NCI-H1417 (cell line): ENCODE measurements around the gene RHOG.
A peak's percentile ranks its signal among the peaks of the same experiment; 100 is the strongest.
"Not testable (repeated sequence)": the region's sequence is repeated elsewhere in the genome, so short reads cannot be mapped to it uniquely, and the experiment has no call there.

Source experiments
- DNase-seq, 3 experiments: peaks; one replicate each; lab custom pipeline; 2025; lab: John Stamatoyannopoulos, UW

Gene RHOG

DNA sequence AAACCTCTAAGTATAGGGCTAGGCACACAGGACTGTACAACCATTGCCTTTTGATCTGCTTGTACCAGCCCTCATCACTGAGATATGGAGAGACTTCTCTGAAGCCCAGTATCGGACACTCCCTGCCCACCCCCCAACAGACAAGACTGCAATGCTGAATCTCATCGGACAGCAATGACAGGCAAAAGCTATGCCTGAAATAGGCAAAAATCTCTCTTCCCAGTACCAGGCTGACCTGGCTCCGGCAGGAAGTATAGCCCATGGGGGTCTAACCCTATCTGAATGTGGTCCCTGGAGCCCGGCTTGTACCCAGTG lies 6.5 kb downstream of the RHOG start:
- DNase-seq = no peak

DNA sequence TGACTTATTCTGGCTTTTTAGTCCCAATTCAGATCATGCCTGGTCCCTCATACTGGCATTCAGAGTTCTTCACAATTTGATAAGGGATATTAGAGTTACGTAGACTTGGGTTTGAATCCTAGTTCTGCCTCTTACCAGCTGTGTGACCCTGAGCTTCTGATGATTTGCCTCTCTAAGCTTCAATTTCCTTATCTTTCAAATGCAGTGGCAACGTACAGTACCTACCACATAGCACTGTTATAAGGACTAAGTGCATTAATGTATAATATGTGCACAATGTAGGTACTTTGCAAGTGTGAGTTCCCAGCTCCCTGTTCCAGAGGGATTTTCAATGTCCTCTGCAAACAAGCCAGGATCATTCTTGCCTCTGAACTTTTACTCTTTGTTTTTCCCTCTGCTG lies 7.3 kb downstream of the RHOG start:
- DNase-seq = no peak

DNA sequence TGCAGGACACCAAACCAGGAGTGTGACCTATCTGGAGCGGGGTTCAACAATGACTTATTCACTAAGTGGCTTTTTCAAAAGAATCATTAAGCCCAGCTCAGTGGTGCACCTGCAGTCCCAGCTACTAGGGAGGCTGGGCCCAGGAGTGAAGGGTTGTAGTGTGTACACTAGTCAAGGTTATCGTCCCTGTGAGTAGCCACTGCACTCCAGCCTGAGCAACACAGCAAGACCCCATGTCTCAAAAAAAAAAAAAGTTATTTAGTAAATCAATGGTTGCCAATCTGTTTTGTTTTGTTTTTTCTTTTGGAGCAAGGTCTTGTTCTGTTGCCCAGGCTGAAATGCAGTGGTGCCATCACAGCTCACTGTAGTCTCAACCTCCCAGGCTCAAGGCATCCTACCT lies 7.9 kb downstream of the RHOG start:
- DNase-seq = no peak

DNA sequence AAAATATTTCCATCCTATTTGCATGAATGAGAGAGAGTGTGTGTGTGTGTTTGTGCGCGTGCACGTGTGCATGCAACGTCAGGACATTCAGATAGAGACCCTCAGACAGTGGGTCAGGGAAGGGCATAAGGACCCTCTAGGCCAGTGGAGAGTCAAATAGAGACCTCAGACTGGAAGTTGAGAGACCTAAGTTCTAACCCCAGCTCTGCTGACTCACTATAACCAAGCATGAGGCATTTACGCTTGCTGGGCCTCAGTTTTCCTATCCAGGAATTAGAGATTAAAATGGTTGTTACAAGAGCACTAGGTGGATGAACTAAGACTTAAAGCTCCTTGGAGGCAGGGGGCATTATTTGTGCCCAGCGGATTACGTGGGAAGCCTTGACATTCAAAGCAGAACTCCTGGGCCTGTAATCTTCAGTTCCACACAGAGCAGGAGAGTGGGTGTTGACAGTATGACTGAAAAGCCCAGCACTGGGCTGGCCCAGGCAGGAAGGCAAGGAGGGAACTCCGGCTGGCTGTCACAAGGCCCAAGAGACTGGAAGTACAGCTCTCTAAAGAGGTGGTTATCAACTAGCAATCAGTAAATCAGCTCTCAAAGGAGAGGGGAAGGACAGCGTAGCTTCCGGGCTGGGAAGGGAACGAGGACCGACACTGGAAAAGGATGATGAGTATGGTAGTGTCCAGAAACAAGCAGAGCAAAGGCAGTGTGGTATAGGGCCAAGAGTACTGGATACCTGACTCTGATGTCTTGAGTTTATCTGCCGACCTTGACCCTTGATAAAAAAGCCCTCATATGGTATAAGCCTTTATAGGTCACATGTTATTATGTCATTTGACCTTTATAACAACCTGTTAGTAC lies 9.2 kb downstream of the RHOG start:
- DNase-seq = no peak

DNA sequence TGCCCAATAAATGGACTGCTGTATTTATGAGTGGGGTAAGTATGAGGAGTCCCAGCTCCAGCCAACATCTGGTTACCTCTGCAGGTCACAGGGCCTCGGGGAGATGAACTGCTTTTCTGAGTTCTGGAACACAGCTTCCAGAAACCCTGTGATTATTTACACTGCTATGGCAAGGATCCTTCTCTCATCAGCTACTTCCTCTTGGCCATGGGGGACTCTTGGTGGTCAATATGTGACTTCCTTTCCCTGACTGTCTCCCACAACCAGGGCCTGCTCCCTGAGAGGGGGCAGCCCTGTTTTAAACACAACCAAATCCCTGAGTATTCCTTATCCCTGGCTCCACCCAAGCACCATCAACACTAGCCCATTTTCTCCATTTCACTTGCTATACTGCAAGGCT lies 10.0 kb downstream of the RHOG start:
- no peak for DNase-seq

DNA sequence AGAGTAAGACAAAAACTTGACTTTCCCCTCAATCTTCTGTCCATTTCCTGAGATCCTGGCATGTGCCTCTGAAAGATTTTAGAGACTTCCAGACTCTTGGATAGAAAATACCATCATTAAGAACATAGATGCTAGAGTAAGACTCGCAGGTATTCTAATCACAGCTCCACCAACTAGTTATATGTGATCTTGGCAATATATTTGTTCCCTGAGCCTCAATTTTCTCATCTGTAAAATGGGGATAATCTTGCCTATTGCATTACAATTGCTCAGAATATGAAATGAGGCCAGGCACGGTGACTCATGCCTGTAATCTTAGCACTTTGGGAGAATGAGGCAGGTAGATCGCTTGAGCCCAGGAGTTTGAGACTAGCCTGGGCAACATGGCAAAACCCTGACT lies 10.7 kb downstream of the RHOG start:
- no peak for DNase-seq

DNA sequence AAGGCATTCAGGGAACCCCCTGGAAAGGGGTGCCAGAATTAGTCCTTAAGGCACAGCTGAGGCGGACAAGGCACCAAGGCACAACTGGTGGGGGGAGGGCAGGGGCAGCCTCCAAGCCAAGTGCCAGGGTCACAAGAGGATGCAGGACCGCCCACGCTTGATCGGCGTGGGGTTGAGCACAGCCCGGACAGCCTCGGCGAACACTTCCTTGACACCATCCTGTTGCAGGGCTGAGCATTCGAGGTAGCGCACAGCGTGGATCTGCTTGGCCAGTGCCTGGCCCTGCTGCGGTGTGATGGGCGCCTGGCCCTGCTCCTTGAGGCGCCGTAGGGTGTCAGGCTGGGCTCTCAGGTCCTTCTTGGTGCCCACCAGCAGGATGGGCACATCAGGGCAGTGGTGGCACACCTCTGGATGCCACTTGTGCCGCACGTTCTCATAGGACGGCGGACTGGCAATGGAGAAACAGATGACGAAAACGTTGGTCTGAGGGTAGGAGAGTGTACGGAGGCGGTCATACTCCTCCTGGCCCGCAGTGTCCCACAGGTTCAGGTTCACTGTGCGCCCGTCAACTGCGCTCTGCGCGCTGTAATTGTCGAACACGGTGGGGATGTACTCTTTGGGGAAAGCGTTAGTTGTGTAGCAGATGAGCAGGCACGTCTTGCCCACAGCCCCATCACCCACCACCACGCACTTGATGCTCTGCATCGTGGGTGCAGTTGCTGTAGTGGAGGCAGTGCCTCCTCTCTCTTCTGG lies 13.1 kb downstream of the RHOG start:
- no peak for DNase-seq

DNA sequence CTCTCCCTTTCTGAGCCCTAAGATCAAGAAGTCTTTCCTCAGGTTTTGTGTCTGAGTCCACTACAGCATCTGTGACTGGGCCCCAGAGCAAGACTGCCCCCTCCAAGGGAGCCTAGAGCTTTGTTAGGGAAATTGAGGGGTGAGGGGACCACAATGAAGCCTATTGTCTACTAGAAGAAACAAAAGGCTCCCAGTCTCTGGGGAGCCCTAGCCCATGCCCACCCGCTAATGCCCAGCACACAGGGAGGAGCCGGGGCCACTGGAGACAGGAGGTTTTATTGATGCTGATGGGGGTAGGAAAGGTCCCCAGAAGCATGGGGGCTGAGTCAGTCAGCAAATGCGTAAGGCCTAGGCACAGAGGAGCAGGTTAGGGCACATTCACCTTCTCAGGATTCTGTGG lies 14.0 kb downstream of the RHOG start:
- no peak for DNase-seq

DNA sequence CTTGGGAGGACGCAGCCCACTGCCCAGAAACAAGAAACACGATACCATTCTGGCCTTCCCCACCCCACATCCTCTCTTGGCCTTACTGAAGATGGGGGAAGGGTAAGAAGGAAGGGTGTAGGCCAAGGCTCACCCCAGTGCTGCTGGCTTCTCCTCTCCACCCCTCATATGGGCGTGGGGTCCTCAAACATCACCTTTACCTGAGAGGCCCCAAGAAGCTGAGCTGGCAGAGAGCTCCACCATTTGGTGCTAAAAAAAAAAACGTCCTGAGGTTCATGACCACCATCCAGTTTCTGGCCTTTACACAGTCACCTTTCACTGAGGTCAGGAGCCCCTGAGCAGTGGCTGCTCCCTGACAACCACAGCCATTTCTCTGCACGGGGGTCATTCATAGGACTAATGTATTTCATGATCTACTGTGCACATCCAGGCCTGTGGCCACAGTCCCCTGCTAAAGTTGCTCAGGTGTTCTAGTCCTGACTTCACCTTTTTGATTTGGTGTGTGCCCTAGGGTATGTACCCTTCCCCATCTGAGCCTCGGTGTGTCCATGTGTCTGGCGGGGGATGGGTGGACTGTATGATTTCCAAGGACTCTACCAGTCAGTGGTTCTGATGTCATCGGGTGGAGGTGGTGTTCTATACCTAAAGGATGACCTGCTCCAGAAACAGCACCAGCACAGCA lies 15.1 kb downstream of the RHOG start:
- DNase-seq = no peak

DNA sequence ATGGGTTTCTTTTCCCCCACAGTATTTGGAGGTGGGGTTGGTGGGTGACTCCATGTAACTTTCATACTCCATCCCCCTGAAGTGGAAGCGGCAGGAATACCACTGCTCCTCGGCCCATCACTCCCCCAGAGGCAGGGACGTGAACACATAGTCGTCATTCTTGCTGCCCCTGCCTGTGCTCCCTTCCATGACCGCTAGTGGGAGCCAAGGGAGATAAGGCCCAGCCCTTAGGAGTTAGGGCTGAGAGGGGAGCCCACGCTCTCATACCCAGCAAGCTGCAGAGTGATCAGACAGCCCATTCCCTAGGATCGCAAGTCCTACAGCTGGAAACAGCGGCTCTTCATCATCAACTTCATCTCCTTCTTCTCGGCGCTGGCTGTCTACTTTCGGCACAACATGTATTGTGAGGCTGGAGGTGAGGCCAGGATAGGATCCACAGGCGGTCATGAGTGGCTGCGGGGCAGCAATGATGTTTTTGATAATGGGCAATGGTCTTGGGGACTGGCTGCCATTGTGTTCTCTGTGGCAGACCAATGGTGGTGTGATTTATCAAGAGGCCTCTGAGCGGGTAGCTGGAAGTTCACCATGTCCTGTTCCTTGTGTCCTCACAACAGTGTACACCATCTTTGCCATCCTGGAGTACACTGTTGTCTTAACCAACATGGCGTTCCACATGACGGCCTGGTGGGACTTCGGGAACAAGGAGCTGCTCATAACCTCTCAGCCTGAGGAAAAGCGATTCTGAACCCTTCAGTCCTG lies 15.9 kb downstream of the RHOG start:
- peak in 1 of 3 experiments; percentile 26 for DNase-seq

DNA sequence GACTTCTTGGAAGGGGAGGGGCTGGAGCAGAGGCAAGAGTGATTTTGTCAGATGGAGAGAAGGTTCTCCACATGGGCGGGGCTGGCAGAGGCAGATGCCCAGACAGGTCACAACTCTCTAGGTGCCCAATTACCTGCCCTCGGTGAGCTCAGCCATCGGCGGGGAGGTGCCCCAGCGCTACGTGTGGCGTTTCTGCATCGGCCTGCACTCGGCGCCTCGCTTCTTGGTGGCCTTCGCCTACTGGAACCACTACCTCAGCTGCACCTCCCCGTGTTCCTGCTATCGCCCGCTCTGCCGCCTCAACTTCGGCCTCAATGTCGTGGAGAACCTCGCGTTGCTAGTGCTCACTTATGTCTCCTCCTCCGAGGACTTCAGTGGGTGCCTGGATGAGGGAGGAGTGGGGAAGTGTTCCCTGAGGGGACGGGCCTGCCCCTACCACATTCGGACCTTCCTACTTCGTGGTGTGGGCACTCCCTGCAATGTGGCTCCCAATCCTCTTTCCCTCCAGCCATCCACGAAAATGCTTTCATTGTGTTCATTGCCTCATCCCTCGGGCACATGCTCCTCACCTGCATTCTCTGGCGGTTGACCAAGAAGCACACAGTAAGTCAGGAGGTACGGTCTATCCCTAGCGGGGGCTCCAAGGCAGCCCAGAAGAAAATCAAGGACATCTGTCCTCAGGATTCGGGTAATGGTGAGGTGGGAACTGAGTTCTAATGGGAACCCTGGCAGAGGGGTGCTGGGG lies 16.8 kb downstream of the RHOG start:
- no peak for DNase-seq

DNA sequence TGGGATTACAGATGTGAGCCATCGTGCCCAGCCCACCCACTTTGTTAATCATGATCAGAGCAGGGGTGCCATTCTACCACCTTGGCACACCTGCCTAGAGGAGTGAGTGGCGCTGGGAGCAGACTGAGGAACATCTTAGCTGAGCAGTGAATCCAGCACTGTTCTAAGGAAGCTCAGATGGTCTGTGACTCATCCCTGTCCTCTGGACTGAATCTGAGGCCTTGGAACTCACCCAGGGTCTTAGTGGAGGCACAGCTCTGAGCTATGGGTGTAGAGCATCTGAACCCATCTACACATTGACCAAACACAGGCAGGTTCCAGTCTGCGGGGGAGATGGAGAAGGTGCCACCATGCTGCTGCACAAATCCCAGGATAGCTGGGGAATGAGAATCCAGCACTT lies 17.5 kb downstream of the RHOG start:
- no peak for DNase-seq

DNA sequence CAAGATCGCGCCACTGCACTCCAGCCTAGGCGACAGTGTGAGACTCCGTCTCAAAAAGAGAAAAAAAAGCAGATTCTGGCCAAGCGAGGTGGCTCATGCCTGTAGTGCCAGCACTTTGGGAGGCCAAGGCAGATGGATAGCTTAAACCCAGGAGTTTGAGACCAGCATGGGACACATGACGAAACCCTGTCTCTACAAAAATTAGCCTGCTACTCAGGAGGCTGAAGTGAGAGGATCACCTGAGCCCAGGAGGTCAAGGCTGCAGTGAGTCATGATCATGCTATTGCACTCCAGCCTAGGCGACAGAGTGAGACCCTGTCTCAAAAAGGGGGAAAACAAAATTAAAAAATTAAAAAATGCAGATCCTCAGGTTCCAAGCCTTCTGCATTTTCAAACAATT lies 18.4 kb downstream of the RHOG start:
- DNase-seq = no peak

DNA sequence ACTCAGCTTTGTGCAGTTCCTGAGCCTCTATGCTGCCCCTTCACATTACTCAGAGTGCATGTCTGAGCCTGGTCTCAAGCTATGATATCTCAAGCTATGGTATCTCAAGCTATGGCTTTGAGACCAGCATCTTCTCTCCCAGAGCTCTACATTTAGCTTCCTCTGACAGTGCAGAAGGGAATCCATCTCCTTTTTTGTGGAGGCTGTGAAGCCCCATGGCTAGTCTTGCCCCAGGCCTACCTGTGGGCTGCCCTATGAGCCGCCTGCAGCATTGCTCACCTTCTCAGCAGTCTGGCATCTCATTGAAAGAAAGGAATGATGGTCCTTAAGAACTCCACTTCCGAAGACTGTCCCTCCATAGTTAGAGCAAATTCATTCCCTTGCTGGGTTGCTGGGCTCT lies 19.8 kb downstream of the RHOG start:
- no peak for DNase-seq

DNA sequence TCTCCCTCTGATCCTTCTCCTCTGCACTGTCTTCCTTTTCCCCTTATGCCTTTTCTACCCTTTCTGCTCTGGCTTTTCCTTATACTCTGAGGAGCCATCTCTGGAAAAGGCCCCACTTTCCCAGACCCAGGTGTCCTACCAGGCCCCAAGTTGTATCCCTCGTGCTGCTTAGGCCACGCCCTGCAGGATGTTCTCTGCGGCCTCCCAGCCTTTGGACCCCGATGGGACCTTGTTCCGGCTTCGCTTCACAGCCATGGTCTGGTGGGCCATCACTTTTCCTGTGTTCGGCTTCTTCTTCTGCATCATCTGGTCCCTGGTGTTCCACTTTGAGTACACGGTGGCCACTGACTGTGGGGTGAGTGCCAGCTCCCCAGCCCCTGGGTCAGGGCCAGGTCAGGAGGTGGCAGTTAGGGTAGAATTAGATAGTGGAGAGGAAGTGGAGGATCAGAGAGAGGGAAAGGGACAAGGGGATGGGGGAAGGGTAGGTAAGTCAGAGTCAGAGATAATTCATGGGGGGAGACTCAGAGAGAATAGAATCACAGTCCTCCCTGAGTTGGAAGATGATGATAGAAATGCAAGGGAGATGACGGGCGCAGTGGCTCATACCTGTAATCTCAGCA lies 23.5 kb downstream of the RHOG start:
- no peak for DNase-seq

DNA sequence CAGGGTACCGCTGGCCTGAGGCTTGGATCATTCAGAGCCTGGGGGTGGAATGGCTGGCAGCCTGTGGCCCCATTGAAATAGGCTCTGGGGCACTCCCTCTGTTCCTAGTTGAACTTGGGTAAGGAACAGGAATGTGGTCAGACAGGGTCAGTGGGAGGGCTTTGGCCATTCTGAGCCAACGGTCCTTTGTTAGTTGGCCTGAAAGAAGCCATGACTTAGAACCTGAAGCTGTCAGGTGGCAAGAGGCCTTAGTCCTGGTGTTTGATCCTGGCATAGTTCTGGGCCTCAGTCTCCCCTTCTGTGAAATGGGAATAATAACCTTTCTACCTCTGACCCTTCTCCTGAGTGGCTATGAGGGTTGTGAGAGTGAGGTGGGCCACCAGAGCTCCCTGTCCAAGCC lies 24.1 kb downstream of the RHOG start:
- no peak for DNase-seq

DNA sequence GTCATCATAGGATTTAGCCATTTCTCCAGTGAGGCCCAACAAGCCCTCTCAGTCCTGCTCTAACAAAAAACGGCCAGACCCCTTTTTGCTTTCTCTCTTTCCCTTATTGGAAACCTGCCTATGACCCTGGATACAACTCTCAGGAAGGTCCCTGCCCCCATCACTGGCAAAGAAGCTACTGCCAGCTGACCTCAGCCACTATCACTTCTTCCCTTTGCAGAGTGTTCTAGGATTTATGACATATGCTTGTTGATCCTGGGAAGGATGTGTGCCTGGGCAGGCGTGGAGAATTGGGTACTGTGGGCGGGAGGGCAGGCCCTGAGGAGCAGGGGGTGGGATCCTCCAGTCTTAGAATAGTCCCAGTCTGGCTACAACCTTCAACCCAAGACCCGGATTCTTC lies 24.9 kb downstream of the RHOG start:
- no peak for DNase-seq

DNA sequence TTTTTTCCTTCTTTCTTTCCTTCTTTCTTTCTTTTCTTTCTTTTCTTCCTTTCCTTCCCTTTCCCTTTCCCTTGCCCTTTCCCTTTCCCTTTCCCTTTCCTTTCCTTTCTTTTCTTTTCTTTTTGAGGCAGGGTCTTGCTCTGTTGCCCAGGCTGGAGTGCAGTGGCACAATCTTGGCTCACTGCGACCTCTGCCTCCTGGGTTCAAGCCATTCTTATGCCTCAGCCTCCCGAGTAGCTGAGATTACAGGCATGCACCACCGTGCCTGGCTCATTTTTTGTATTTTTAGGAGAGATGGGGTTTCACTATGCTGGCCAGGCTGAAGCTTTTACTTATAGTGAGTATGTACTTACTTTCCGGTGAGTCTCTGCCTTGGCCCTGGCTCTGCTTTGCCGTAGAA lies 25.9 kb downstream of the RHOG start:
- DNase-seq = not testable (repeated sequence)

DNA sequence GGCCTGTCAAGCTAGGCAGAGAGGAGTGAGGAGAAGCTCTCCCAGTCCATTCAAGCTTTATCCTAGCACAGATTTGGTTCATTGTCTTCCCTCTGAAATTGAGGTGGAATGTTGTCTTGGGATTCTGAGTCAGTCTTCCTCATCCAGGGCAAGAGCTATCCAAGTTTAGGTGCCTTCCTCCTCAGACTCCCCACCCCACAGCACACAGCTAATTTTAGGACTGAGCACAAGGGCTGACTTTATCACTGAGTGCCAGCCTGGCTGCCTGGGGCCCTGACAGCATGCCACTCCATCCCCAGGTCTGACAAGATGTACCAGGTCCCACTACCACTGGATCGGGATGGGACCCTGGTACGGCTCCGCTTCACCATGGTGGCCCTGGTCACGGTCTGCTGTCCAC lies 29.8 kb downstream of the RHOG start:
- DNase-seq = no peak

DNA sequence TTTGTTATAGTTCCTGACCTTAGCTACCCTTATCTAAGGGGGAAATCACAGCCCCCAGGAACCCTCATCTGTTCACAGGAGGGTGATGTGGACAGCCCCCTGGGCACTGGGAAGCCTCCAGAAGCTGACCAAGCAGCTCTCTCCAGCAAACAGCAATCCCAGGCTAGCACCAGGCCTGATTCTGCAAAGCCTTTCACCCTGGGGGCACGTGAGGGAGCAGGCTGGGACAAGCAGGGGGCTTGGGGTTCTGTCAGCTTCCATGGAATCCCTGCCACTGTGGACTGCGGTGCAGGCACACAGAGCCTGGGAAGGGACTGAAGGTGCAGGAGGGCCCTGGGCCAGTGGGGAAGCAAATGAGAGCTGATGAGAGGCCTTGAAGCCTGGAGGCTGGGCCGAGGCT lies 30.3 kb downstream of the RHOG start:
- DNase-seq = no peak

DNA sequence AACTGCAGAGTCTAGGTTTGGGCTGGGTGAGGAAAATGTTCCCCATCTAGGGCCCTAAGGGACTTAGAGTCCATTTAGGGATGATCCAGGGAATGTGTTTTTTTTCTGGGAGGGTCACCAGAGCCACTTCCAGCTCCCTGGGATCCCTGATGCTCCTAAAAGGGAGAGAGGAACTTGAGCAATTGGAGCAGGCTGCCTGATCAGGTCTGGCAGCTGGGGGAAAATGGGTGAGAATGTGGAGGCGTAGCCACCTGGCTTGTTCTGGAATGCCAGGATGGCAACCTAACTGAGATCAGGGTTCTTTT lies 31.2 kb downstream of the RHOG start:
- DNase-seq = no peak
